ENCODE data around the gene EHHADH. TPM values are rescaled to one million over a fixed set of nuclear protein-coding genes. Genes with fewer than 3 reads are reported as not detected.

The EHHADH gene
- total RNA-seq, 4 donors from 2014 or later = 4.4 to 21.2 (median 7.6) TPM

DNA sequence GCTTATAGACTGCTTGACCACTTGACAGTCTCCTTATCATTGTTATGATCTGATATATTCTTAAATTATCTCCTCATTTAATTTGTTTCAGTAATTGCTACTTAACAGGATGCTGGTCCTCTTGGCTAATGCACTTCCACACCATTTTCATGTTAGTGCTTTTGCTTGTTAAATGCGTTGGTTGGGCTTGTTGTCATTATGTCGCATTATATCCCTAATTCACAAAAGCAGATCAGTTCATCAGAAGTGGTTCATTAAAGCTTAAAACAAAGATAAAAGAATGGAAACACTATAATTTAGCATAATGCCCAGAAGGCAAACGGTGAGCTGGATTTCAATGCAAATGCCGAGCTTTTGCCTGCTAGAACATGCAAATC, 17.1 kb upstream of the EHHADH start:
- intact Hi-C loops (cut with DNase I; ENCODE audit: low total_unique reads) = no loop called here
- no peak for TF ChIP-seq POLR2A (IDR thresholded peaks at IDR 0.05)
- TF ChIP-seq, protein P1, sequence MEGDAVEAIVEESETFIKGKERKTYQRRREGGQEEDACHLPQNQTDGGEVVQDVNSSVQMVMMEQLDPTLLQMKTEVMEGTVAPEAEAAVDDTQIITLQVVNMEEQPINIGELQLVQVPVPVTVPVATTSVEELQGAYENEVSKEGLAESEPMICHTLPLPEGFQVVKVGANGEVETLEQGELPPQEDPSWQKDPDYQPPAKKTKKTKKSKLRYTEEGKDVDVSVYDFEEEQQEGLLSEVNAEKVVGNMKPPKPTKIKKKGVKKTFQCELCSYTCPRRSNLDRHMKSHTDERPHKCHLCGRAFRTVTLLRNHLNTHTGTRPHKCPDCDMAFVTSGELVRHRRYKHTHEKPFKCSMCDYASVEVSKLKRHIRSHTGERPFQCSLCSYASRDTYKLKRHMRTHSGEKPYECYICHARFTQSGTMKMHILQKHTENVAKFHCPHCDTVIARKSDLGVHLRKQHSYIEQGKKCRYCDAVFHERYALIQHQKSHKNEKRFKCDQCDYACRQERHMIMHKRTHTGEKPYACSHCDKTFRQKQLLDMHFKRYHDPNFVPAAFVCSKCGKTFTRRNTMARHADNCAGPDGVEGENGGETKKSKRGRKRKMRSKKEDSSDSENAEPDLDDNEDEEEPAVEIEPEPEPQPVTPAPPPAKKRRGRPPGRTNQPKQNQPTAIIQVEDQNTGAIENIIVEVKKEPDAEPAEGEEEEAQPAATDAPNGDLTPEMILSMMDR (IDR thresholded peaks at IDR 0.05) = no peak
- 52 to 61% methylated on average over 4 of the region's 4 CpGs for WGBS, 2 donors
- no peak overlapping the region for H3K4me3 ChIP-seq (ENCODE audit: low read depth, poor library complexity, severe bottlenecking)
- no peak for DNase-seq (ENCODE audit: low spot score in 2 of 2)

DNA sequence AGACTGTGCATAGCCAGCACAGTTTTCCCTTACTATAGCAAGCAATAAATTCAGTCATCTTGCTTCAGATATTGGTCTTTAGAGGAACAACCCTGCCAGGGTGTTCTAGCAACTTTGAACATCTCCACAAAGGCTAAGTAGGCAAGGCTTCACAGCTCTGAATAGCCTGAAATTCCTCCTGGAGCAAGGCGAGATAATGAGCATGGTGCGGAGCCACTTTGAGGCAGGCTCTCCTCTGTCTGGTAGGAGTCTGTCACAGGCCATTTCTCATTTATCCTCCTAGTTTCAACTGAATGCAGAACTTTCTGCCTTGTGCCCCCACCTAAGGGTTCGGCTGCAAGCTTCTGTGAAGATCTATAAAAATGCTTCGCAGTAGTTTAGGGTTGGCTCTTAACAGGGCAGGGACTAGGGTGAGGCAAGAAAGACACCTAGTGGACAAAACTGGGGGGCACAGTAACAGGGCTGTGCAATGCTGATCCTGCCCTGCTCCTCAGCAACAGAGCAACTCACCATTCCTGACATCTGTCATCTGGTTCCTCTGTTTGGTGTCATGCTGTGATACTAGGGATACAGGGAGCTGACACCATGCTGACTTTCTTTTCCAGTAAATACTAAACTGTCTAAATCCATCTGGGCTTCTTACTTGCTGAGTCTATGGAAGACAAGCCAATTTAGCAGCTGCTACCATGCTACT, 16.6 kb upstream of the EHHADH start:
- TF ChIP-seq POLR2A (IDR thresholded peaks at IDR 0.05) = no peak
- TF ChIP-seq, protein P1 (IDR thresholded peaks at IDR 0.05) = no peak
- WGBS, 2 donors = 44 to 52% methylated on average over 4 of the region's 4 CpGs
- H3K4me3 ChIP-seq (ENCODE audit: low read depth, poor library complexity, severe bottlenecking) = no peak overlapping the region
- DNase-seq (ENCODE audit: low spot score in 2 of 2) = no peak
- intact Hi-C loops (cut with DNase I; ENCODE audit: low total_unique reads) = no loop called here

DNA sequence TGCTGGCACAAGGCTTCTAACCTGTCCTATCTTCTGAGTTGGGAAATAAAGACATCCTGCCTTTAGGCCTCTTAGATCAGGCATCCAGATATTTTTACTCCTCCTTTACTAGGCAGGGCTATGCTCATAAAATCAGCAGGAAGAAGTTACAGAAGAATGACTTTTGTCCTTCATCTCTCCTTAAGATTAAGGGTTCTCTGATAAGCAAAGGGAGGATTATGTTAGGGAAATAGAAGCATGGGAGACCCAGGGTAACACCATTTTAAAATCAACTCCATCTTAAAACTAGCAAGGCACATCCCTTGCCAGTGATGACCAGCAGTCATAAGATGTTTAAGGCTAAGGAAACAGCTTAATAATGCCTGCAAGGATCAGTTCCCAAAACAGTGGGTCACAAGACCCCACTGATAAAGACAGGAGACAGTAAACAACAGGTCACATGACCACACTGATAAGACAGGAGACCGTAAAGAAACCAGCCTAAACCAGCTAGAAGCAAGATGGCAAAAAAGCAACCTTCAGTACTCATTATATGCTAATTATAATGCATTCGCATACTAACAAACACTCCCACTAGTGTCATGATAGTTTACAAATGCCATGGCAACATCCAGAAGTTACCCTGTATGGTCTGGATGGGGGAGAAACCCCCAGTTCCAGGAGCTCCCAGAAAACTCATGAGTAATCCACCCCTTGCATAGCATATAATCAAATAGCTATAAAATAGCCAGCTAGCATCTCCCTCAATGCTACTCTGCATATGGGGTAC, 14.5 kb upstream of the EHHADH start:
- DNase-seq (ENCODE audit: low spot score in 2 of 2) = no peak
- intact Hi-C loops (cut with DNase I; ENCODE audit: low total_unique reads) = no loop called here
- no peak overlapping the region for H3K4me3 ChIP-seq (ENCODE audit: low read depth, poor library complexity, severe bottlenecking)
- 72 to 81% methylated on average over 2 of the region's 2 CpGs for WGBS, 2 donors
- TF ChIP-seq POLR2A (IDR thresholded peaks at IDR 0.05) = no peak
- TF ChIP-seq, protein P1 (IDR thresholded peaks at IDR 0.05) = no peak

DNA sequence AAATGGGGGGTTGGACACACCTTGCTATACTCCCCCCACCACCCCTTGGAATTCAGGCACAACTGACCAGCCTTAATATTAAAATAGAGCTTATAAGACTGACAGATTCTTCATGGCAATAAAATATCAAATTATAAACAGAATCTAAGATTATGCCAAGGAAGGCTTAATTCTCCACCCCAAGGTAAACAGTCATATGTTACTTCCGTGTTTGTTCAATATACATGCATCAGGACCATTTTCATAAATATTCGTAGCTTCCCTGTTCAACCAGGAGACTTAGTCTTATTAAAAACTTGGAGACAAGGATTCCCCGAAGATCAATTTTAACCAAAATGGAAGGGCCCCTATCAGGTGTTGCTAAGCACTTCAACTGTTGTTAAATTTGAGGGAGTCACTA, 13.3 kb upstream of the EHHADH start:
- no peak for TF ChIP-seq POLR2A (IDR thresholded peaks at IDR 0.05)
- TF ChIP-seq, protein P1 (IDR thresholded peaks at IDR 0.05) = no peak
- no peak for DNase-seq (ENCODE audit: low spot score in 2 of 2)
- intact Hi-C loops (cut with DNase I; ENCODE audit: low total_unique reads) = no loop called here
- no peak overlapping the region for H3K4me3 ChIP-seq (ENCODE audit: low read depth, poor library complexity, severe bottlenecking)
- 90 to 91% methylated on average over 3 of the region's 3 CpGs for WGBS, 2 donors

DNA sequence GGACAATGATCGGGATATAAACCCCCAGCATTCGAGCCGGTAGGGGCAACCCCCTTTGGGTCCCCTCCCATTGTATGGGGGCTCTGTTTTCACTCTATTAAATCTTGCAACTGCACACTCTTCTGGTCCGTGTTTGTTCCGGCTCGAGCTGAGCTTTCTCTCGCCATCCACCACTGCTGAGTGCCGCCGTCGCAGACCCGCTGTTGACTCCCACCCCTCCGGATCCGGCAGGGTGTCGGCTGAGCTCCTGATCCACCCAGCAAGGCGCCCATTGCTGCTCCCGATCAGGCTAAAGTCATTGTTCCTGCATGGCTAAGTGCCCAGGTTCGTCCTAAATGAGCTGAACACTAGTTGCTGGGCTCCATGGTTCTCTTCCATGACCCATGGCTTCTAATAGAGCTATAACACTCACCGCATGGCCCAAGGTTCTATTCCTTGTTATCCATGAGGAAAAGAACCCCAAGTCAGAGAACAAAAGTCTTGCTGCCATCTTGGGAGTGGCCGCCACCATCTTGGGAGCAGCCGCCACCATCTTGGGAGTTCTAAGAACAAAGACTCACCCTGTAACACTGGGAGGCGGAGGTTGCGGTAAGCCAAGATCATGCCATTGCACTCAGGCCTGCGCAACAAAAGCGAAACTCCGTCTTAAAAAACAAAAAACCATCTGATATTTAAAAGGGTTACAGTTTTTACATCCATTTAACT, 11.2 kb upstream of the EHHADH start:
- 94 to 95% methylated on average over 25 of the region's 25 CpGs for WGBS, 2 donors
- DNase-seq (ENCODE audit: low spot score in 2 of 2) = no peak
- no peak for TF ChIP-seq POLR2A (IDR thresholded peaks at IDR 0.05)
- TF ChIP-seq, protein P1 (IDR thresholded peaks at IDR 0.05) = no peak
- no peak overlapping the region for H3K4me3 ChIP-seq (ENCODE audit: low read depth, poor library complexity, severe bottlenecking)
- intact Hi-C loops (cut with DNase I; ENCODE audit: low total_unique reads) = no loop called here

Measured in lower leg skin (tissue), 4 donors.